Subcutaneous adipose tissue (tissue), 4 donors: ENCODE results near the gene GFPT1. TPM values are rescaled to one million over a fixed set of nuclear protein-coding genes. Genes with fewer than 3 reads are reported as not detected.

Experiments used
- total RNA-seq, 4 donors: library from RNA; depleted of rRNA; stranded (reverse); fragments of >200 nt; gene quantifications; one replicate each; pipeline ENCODE4 v1.1.0, GENCODE V29; 2016
- TF ChIP-seq, protein P1 (sequence below): fragments of 450-650 bp; IDR thresholded peaks from one replicate; pipeline ENCODE4 v1.5.1; 2016; ENCODE audit warnings: low read depth, mild to moderate bottlenecking, control low read depth, antibody characterized with exemption, moderate library complexity

The GFPT1 gene
- total RNA-seq, 4 donors from 2014 or later = 39.0 to 120 (median 63.9) TPM

GRCh38 chr2:69382547-69382946 lies 4.5 kb downstream of the GFPT1 start:
- TF ChIP-seq, protein P1, sequence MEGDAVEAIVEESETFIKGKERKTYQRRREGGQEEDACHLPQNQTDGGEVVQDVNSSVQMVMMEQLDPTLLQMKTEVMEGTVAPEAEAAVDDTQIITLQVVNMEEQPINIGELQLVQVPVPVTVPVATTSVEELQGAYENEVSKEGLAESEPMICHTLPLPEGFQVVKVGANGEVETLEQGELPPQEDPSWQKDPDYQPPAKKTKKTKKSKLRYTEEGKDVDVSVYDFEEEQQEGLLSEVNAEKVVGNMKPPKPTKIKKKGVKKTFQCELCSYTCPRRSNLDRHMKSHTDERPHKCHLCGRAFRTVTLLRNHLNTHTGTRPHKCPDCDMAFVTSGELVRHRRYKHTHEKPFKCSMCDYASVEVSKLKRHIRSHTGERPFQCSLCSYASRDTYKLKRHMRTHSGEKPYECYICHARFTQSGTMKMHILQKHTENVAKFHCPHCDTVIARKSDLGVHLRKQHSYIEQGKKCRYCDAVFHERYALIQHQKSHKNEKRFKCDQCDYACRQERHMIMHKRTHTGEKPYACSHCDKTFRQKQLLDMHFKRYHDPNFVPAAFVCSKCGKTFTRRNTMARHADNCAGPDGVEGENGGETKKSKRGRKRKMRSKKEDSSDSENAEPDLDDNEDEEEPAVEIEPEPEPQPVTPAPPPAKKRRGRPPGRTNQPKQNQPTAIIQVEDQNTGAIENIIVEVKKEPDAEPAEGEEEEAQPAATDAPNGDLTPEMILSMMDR = no peak

GRCh38 chr2:69381337-69381737 lies 5.7 kb downstream of the GFPT1 start:
- TF ChIP-seq, protein P1 = no peak

DNA sequence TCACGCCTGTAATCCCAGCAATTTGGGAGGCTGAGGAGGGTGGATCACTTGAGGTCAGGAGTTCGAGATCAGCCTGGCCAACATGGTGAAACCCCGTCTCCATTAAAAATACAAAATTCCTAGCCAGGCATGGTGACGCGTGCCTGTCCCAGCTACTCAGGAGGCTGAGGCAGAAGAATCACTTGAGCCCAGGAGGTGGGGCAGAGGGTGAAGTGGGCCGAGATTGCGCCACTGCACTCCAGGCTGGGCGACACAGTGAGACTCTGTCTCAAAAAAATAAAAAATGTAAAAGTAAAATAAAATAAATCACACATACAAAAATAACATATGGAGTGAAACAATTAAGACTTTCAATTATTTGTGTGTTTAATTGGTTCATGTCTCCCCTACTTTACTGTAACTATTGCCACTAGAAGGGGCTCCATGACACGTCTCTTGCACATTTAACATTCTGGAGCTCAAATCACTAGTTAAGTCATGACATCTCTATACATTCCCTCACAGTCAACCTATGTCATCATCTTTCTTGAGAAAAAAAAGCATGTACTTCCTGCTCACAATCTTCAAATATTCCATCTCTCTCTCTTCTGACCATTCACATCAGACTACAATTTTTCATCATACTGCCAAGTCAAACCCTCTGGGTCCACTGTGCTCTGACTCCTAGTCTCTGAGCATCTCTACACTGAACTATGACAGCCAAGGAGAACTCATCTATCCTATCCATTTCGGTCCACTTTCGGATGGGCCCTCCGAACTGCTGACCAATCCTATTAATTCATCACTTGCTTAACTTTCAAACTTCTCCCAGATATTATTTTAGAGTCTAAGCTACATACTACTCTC lies 6.7 kb downstream of the GFPT1 start:
- TF ChIP-seq, protein P1 = no peak

DNA sequence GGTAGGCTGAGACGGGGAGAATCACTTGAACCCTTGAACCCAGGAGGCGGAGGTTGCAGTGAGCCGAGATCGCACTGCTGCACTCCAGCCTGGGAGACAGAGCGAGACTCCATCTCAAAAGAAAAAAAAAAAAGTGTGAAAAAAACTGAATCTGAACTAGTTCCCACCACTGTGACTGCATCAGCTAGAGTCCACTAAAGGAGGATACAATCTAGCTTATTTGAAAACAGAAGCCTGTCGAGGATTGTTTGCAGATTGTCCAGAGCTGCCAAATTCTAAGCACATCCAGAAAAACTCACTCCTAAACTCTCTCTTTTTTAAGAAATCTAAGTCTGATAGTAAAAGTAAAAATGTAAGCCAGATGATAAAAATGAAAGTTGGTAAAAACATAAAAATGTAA lies 10.6 kb downstream of the GFPT1 start:
- TF ChIP-seq, protein P1 = no peak

DNA sequence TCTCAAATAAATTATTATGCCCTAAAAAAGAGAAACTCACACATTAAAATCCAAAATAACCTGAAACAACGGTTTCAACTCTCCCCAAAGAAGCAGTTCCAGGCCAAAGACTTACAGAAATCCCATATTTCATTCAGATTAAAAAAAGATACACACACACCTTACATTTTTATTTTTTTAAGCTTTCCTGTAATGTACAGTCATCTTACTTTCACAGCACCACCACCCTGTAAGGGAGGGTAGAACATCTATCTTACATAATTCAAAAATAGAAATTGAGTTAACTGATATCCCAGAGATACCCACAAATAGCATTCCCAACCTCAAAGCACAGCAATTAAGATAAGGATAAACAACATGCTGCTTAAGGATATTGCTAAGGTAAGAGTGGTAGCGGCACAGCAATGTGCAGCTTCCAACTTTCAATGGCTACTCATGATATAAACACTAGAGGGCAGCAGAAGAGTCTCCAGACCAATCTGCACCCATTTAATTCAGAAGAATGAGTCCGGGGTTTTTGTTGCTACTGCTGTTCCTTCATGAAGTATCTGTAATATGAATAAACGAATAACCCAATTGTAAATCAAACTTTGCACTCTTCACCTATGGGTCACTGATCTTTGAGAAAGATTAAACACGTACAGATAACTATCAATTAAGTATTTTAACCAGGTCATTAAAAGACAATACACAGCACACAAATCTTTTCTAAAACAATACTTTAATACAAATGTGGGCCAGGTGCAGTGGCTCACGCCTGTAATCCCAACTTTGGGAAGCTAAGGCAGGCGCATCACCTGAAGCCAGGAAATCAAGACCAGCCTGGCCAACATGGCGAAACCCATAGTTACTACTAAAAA lies 11.3 kb downstream of the GFPT1 start:
- TF ChIP-seq, protein P1 = no peak

DNA sequence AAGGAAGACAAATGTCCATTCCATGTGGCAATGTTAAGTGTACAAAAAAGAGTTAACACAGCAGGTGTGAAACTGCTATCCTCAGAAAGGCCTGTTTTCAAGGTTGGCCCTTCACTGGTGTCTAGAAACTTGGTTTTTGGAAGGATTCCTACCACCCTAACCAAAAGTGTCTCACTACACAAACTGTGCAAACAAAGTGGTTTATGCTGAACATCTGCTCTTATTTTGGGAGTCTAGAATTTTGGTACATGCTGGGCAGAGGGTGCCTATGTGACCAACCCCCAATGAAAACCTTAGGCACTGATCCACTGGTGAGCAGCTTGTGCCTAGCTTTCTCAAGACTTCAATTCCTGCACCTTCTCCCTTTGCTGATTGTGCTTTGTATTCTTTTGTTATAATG lies 14.3 kb downstream of the GFPT1 start:
- TF ChIP-seq, protein P1 = no peak

DNA sequence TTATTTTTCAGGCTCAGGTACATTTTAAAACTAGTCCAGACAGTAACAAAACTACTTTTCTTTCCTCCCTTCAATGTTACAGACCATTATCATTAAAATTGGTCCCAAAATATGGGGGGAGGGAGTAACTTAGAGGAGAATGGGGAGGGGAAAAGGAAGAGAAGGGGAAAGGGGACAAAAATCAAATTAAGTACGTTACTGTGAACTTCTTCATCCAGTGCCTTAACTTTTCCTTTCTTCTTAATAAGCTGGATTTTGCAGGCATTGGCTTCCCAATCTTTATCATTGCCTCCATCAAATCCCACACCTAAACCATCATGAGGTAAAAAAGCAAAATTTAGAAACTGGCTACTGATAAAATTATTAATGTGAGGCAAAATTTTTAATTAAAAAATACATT lies 17.2 kb downstream of the GFPT1 start:
- TF ChIP-seq, protein P1 = no peak
